HG02642 (cell line): ENCODE measurements around the gene PFN3.

Source experiments
- ATAC-seq: cut with Tn5 transposase; IDR thresholded peaks from one replicate; pipeline ENCODE4 v1.9.1; 2021; ENCODE audit warnings: mild to moderate bottlenecking; ENCODE audit not compliant: unreplicated experiment, poor library complexity

PFN3 gene

DNA sequence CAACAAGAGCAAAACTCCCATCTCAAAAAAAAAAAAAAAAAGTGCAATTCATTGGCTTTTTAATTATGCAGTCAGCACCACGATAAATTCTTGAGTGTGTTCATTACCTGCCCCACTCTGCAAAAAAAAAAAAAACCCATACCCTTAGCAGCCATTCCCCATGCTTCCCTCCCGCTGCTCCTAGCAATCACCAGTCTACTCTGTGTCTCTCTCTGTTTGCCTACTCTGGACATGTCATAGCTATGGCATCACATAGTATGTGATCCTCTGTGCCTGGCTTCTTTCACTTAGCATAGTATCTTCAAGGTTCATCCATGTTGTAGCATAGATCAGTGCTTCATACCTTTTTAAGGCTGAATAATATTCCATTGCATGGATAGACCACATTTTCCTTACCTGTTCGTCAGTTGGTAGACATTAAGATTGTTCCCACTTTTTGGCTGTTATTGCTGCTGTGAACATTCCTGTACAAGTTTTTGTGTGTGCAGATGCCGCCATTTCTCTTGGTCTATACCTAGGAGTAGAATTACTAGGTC is 39.1 kb upstream of the PFN3 start:
- ATAC-seq, result no peak

DNA sequence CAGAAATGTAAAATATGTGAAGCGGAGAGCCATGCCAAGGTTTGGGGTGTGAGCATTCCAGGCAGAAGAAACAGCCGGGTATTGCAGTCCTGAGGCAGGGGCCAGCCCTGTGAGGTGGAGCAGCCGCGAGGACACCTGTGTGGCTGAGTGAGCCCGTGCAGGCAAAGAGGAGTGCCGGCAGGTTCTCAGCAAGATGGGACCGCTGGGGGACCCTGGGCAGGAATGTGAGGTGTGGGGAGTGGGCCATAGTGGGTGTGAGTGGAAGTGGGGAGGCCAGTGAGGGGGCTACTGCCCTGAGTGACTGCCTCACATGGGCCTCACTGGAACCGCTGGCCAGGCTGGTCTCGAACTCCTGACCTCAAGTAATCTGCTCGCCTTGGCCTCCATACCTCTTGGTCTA is 38.0 kb upstream of the PFN3 start:
- ATAC-seq, result no peak

DNA sequence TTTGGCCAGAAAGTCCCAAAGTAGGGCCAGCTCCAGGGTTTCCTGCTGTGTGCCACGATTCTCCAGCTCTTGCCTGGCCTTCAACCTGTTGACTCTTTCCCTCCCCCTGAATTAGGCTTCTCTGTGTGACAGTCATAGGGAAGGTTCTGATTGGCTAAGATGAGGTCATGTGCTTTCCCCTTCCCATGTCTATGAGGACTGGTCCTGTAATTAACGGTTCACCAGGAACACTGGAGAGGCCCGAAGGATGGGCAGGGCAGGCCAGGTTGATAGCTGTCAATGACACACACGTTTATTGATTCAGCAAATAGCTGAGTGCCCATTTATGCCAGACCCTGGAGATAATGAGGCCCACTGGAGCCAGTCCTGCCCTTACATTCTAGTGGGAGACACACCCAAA is 37.2 kb upstream of the PFN3 start:
- no peak for ATAC-seq

DNA sequence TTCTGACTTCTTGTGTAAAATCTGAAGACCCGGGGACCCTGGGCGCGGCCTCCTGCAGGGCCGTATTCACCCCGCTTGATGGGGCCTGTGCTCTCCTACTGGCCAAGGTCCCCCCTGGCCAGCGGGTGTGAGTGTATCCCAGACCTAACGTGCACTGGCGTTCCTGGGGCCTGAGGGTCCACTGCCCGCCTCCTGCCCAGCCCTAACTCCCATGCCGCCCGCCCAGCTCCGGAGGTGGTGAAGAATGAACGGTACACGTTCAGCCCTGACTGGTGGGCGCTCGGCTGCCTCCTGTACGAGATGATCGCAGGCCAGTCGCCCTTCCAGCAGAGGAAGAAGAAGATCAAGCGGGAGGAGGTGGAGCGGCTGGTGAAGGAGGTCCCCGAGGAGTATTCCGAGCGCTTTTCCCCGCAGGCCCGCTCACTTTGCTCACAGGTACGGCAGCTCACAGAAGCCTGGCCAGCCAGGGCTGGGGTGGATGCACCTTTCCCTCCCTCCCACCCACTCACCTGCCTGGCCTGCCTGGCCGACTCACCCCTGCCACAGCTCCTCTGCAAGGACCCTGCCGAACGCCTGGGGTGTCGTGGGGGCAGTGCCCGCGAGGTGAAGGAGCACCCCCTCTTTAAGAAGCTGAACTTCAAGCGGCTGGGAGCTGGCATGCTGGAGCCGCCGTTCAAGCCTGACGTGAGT is 35.5 kb upstream of the PFN3 start:
- no peak for ATAC-seq

DNA sequence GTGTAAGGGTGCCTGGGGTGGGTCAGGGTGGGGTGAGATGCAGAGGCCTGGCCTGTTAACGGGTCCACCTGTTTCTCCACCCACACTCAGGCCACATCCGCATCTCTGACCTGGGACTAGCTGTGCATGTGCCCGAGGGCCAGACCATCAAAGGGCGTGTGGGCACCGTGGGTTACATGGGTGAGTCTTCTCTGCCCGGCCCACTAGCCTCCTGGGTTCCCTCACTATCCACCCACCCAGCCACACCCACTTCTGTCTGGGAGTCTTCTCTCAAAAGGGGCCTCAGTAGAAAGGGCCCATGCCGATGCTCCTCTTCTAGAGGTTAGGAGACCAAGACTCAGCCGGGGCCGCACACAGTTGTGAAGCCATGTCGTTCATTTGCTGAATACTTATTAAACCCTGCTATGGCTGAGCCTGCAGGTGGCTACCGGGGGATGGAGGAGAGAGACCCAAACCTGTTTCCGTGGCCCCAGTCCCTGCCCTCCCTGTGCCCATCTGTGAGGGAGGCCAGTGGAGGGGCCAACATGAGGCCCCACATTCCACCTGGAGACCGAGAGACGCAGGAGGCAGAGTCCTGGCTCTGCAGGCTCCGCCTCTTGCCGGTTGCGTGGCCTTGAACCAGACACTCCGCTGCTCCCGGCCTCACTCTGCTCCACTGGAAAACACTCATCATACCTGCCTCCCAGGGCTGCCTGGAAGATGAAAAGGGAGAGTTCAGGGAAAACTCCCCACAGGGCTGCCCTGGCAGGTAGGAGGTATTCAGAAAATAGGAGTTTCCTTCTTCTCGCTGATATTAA is 34.7 kb upstream of the PFN3 start:
- ATAC-seq, result no peak

DNA sequence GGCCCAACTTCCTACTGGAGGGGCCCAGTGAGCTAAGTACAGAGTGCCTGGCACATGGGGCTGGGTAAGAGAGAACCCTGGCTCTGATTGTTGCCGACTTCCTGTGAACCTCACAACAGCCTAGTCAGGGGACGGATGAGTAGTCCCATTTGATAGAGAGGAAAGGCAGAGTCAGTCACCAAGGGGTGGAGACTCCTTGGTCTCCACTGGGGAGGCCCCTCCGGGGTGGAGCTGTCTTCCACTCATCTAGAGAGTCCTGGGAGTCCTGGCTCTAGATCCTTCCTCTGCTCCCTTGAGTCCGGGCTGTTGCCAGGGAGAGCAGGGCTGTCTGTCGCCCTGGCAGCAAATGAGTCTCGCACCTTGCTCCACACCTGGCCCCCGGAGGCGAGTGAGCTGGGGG is 34.0 kb upstream of the PFN3 start:
- ATAC-seq, result no peak

DNA sequence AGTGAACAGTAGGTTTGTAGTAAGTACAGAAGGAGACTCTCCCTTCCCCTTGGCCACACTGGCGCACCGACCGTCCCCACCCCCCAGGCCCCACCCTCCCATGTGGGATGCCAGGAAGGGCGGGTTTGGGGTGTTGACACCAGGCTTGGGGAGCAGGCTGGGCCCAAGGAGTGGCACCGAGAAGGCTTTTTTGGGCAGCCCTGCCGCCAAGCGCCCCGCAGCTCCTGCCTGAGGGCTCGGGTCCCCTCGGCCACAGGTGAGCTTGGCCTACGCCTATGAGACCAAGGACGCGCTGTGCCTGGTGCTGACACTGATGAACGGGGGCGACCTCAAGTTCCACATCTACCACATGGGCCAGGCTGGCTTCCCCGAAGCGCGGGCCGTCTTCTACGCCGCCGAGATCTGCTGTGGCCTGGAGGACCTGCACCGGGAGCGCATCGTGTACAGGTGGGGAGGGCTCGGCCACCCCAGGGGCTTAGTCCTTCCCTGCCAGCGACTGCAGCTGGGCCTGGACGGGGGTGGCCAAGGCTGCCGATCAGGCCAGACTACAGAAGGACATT is 33.3 kb upstream of the PFN3 start:
- ATAC-seq, result no peak

DNA sequence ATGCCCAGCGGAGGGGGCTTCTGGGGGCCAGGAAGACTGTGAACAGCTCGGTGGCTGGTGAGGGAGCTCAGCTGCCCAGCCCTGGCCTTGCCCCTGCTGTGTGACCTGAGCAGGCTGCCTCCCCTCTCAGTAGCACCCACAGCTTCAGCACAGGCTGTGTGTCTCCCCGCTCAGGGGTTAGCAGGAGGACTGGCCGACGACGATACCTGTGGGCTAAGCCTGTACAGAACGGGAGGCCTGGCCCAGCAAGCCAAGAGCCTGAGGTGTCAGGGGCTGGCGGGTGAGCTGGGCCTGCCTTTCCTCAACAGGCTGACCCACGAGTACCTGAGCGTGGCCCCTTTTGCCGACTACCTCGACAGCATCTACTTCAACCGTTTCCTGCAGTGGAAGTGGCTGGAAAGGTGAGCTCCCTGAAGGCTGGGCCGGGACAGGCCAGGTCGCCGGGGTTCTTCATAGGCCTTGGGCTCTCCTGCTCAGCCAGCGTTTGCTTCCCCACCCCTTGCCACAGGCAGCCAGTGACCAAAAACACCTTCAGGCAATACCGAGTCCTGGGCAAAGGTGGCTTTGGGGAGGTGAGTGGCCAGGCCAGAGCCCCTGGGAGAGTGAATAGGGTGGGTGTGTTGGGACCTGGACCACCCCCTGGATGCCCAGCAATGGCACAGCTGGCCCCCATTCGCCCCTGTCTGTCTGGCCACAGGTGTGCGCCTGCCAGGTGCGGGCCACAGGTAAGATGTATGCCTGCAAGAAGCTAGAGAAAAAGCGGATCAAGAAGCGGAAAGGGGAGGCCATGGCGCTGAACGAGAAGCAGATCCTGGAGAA is 32.6 kb upstream of the PFN3 start:
- no peak for ATAC-seq

DNA sequence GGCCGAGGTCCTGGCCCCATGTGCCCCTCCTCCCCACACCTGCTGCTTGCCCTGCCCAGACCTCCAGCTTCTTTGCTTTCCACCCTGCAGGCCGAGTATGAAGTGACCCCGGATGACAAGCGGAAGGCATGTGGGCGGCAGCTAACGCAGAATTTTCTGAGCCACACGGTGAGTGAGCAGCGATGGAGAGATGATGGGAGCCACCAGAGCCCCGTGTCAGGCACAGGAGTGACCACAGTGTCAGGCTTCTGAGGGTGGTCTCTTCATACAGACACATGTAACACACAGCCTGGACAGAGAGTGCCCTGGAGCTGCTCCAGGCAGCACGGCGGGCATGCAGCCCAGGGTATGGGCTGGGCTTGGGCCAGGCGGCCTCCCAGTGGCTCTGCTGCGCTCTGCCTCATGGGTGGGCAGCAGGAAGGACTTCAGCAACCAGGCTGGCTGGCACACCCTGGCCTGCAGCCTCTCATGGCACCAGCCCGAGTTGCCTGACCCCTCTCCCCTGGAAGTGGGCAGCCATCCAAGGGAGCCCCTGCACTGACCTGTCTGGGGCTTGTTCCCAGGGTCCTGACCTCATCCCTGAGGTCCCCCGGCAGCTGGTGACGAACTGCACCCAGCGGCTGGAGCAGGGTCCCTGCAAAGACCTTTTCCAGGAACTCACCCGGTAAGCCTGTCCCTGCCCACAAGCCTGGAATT is 31.8 kb upstream of the PFN3 start:
- no peak for ATAC-seq

DNA sequence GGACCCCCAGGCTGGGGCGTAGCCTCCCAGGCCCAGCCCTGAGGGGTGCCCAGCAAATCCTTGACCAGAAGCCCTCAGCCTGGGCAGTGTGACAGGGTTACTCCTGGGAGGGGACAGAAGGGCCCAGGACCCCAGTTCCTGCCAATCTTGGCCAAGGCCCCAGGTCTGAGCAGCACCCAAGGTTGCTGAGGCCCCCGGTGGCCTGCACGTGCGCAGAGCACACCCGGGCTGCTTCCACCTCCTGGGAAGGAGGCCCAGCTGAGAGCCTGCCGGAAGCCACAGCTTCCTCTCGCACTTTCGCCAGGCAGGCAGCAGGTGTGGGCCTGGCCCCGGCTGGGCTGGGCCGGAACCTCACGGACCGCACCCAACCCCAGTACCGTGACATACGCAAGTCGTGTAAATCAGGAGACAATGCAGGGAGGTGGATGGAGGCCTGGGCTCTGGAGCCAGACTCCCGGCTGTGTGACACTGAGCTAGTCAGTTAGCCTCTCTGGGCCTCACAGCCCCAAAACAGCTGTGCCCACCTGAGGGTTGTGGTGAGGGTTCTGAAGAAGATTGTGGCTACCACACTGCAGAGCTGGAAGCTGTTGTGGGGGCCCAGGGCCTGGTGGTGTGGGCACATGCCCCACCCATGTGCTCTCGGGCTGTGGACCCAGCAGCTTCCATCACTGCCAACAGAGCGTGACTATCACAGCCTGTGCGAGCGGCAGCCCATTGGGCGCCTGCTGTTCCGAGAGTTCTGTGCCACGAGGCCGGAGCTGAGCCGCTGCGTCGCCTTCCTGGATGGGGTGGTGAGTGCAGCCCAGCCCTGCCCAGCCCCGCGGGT is 31.1 kb upstream of the PFN3 start:
- ATAC-seq, result peak; percentile 40

DNA sequence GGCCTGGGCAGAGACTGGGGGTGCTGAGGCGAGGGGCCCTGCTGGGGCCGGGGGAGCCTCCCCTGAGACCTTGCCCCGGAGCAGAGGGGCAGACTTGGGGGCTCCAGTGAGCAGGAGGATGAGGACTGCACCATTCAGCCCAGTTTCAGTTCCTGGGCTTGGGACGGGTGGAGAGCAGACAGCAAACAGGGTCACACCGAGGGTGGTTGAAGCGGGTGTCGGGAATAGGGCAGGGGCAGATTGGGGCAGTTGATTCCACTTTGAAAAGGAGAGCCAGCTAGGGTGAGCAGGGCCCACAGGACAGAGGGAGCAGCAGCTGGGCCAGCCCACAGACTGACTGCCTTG is 30.5 kb upstream of the PFN3 start:
- ATAC-seq, result no peak

DNA sequence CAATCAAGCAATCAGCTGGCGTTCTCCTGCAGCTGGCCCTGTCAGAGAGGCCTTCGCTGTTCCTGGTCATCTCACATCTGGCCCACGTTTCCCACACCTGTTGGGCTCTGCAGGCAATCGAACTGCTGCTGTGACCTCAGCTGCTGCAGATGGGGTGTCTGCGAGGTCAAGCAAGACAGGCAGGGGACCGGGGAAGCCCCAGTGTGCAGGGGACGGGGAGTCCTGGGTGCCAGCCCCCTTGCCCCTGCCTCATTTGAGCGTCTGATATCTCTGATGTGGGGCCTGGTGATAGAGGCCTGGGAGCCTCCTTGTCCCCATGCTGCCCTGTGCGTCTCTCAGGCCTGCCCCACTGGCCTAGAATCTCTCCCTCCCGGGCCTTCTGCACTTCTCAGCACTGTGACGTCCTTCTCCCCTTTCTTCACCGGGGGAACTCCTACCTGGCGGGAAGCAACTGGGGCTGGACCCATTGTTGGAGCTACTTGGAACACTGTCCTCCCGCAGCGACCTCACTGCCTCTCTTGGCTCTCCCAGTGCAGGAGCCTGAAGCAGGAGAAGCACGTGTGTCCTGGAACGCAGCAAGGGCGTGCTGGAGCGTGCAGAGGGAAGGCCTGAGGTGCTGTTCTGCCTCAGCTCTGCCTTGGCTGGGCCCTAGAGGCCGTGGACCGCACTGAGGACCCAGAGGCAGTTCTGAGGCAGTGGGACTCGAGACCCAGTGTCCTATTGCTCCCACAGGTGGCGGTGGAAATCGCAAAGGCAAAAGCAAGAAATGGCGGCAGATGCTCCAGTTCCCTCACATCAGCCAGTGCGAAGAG is 29.9 kb upstream of the PFN3 start:
- ATAC-seq, result no peak

DNA sequence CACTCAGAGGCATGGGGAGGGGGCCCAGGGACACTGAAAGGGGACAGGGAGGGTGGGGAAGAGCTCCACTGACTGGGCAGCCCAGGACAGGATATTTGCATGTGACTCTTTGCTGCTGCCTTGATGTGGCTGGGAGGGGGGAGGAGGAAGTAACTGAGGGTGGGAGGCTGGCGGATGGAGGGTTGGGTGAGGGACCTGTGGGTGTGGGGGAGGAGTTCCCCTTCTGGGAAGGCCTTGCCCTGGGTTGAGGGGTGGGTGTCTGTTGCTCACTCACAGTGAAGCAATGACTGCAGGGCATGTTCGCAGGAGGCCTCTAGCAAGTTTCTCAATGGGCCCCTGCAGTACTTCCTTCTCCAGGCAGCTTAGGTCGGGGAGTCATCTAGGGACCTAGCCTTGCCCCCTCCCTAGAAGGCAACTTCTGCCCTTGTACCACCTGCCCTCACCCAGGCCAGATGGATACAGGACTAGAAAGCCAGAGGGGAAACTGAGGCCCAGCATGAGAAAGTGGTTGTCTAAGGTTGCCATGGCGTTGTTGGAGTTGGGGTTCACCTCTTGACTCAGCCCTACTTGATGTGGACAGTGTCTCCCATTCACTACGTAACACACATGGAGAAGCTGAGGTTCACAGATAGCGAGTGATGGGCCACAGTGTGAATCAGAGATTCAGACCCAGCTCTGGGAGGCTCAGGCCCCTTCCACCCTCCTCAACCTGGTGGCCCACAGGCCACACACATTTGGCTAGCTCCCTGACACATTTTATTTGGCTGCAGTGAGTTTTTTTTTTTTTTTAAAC is 29.0 kb upstream of the PFN3 start:
- ATAC-seq, result no peak

DNA sequence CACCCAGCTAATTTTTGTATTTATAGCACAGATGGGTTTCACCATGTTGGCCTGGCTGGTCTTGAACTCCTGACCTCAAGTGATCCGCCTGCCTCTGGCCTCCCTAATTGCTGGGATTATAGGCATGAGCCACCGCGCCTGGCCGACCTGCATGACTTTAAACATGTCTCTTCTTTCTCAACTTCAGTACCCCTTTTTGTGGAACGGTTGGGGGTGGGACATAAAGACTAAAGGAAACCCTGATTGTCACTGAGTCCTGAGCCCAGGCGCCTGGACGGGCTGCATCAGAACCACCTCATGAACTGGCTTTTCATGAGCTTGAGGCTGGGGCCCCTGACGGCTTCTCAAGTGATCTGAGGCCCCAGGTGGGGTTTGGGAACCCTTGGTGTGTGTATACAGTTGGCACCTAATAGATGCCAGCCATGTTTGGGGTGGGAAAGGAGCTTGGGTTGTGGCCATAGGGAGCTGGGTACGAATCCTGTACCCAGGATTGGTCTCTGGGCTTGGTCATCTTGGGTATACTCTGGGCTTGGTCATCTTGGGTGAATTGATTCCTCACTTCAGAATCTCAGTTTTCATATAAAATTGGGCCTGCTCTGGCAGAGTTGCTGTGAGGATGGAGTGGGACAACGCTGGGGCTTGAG is 28.2 kb upstream of the PFN3 start:
- no peak for ATAC-seq

DNA sequence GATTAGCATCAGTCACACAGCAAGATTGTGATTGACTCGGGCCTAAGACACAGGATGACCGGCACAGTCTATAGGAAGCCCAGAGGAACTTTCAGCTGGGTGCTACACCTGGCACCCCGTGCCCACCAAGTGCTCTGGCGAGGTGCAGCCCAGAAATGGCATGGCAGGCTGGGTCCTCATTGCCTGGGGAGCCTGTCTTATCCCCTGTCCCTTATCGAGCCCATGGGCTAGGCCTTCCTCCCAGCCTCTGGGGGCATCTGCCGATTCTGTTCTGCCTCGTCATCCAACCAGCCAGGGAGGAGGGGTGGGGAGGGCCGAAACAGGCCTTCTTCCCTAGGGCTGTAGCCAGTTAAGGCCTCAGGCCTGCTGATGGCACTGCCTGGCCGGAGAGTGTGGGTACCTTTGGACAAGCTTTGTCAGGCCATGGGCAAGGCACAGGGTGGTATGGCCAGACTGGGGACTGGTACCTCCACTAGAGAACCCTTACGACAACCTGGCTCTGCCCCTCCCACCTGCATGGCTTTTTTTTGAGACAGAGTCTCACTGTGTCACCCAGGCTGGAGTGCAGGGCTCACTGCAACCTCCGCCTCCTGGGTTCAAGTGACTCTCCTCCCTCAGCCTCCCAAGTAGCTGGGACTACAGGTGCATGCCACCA is 27.6 kb upstream of the PFN3 start:
- no peak for ATAC-seq

DNA sequence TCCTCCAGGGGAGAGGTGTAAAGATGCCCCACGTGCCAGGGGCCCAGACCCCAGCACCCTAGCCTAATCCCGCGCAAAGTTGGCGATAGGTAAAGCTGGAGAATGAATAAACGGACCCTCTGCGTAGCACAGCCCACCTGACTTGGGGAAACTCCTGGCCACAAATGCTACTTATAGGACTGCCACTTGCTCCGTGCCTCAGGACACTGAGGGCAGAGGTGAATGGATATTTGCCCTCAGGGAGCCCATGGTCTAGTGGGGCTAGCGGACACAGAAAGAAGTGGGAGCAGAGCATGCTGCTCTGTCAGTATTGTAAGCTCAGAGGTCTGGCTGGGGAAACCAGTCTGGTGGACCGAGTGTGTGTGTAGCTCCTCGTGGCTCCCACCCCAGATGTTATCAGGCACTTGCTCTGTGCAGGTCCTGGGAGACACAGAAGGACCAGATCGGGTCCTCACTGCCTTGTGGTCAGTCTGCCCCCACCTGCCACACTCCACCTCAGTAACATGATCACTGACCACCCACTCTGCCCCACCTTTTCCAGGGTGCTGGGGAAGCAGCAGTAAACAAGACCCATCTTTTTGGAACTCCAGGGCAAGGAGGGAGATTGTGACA is 26.9 kb upstream of the PFN3 start:
- ATAC-seq, result no peak
